Measurements from ENCODE around the gene C4A.
"Not testable (repeated sequence)": the region's sequence is repeated elsewhere in the genome, so short reads cannot be mapped to it uniquely, and the experiment has no call there.

C4A gene

DNA sequence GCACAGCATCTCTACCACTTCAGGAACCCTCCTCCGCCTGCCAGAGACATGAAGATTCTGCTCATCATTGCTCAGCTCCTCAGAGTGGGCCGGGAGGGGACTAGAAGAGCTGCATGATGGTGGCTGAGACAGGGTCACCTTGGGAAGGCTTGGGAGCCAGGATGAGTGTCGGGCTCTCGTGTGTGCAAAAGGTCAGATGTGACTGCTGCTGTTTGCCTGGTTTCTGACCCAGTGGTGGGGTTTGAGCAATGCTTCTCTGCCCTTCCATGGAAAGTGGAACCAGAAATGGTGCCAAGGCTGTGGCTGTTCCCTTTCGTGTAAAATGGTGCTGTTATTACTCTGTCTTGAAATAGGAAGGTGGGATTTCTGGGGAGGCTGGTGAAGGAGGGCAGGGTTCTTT lies 859 bp upstream of the C4A start:
- not testable (repeated sequence) for DNase-seq (ENCODE audit: low read depth)

DNA sequence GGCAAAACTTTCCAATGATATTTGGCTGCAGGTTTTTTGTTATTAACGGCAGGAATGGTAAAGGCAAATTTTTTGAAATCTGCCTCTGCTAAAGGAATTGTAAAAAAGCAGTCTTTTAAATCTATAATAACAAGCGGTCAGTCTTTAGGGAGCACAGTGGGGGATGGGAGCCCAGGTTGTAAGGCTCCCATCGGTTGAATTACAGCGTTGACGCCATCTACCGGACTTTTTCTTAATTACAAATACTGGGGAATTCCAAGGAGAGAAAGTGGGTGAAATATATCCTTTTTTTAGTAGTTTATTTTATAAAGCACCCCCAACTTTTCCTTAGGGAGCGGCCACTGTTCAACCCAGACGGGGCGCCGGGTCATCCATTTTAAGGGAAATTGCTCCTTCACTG lies 7.5 kb downstream of the C4A start:
- DNase-seq (ENCODE audit: low read depth), result not testable (repeated sequence)

DNA sequence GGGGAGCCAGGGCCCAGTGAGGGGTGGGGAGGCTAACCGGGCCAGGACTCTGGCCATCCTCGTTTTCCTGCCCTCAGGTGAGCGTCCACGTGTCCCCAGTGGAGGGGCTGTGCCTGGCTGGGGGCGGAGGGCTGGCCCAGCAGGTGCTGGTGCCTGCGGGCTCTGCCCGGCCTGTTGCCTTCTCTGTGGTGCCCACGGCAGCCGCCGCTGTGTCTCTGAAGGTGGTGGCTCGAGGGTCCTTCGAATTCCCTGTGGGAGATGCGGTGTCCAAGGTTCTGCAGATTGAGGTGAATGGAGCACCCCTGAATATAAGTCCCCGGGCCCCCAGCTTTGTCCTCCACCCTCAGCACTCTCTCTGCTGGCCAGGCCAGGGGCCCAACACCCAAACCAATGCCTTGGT lies 12.6 kb downstream of the C4A start:
- not testable (repeated sequence) for DNase-seq (ENCODE audit: low read depth)

DNA sequence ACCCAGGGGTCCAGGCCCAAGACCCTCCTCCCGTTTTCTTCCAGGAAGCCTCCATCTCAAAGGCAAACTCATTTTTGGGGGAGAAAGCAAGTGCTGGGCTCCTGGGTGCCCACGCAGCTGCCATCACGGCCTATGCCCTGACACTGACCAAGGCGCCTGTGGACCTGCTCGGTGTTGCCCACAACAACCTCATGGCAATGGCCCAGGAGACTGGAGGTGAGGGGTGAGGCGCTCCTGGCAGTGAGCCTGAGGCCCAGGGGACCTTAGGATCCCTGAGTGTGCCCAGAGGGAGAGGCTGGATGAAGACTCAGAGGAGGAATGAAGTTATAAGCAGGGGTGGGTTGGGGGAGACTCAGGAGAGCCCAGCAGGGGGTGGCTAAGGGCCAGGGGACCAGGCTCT lies 14.5 kb downstream of the C4A start:
- DNase-seq (ENCODE audit: low read depth), result not testable (repeated sequence)

DNA sequence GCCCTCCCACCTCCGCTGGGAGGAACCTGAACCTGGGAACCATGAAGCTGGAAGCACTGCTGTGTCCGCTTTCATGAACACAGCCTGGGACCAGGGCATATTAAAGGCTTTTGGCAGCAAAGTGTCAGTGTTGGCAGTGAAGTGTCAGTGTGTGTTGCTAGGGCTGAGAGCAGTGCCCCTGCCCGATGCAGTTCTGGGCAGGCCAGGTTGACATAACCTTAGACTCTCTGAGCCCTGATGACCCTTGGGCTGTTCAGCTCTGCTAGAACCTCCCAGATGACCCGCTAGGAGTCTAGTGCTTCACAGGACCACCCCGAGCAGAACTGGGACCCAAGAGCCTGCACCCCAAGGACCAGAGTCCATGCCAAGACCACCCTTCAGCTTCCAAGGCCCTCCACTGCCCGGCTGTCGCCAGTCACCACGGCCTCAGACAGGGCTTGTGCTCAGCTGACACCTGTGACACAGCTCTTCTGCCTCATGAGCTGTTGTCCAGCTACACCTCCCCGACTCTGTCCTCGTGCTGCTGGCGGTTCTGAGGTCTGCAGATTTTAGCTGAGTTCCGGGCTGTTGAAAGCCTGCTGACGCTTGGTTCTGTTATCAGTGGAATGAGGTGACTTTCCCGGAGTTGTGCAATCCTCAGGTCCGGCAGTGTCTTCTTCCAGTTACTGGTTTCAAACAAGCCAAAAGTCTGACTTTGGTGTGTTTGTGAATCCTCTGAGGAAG lies 20.9 kb downstream of the C4A start:
- not testable (repeated sequence) for DNase-seq (ENCODE audit: low read depth)

DNA sequence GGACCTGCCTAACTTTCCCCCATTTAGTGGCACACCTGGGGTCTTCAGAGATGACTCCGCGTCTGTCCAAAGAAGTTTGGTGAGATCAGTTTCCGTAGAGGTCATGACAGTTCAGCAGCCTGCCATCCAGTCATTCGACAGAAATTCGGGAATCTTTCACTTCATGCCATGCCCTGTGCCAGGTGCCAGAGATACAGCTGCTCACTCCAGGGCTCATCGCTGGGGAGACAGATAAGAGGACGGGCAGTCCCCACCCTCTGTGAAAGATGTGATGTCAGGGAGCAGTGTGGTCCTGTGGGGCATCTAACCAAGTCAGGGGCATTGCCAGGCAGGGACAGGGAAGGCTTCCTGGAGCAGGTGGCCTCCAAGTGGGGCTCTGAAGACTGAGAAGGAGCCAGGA lies 21.4 kb downstream of the C4A start:
- not testable (repeated sequence) for DNase-seq (ENCODE audit: low read depth)

DNA sequence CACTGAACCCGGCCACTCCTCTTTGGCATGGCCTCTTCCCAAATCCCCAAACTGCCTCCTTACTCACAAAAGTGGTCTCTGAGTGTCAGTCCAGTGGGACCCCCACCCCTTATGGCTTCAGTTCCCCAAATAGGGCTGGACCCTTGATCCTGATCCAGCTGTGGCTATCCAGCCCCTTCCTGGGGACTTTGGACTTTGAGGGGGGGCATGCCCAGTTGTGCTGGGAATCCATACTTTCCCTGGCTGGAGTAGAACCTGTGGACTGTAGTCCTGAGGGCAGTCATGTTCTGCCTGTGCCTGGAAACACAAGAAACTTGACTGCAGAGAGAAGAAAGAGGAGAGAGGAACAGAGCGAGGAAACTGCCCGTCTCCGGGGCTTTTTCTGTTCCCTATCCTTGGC lies 22.5 kb downstream of the C4A start:
- DNase-seq (ENCODE audit: low read depth), result not testable (repeated sequence)

DNA sequence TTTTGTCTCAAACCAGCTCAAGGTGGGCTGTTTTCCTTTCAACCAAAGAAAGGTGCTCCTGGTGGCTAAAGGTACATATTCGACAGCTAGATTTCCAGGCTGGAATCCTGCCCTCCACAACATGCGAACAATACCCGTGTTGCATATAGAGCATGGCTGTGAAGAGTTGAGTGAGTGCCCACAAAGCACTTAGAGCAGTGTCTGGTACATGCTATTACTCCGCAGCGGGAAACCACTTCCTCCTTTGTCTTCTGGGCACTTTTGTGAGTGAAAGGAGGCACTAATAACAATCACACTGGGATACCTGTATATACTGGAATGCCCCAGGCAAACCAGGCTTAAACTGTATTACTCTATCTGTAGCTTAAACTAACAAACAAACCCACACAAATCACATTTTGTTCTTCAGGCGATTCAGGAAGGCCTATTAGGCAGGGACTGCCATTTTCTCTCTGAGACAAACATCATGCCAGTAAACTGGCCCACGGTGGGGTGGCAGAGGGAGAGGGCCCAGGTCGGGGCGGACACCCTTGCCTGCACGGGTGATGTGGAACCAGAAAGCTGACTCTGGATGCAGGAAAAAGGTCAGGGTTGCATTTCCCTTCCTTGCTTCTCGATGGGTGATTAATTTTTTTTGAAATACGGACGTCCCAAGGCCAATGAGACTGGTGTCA lies 23.1 kb downstream of the C4A start:
- not testable (repeated sequence) for DNase-seq (ENCODE audit: low read depth)

DNA sequence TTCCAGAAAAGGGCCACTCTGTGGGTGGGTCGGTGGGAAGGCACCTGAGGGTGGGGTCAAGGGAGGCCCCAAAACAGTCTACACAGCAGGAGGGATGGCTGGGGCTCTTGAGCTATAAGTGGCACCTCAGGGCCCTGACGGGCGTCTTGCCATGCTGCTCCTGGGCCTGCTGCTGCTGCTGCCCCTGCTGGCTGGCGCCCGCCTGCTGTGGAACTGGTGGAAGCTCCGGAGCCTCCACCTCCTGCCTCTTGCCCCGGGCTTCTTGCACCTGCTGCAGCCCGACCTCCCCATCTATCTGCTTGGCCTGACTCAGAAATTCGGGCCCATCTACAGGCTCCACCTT lies 23.7 kb downstream of the C4A start:
- DNase-seq (ENCODE audit: low read depth), result not testable (repeated sequence)

DNA sequence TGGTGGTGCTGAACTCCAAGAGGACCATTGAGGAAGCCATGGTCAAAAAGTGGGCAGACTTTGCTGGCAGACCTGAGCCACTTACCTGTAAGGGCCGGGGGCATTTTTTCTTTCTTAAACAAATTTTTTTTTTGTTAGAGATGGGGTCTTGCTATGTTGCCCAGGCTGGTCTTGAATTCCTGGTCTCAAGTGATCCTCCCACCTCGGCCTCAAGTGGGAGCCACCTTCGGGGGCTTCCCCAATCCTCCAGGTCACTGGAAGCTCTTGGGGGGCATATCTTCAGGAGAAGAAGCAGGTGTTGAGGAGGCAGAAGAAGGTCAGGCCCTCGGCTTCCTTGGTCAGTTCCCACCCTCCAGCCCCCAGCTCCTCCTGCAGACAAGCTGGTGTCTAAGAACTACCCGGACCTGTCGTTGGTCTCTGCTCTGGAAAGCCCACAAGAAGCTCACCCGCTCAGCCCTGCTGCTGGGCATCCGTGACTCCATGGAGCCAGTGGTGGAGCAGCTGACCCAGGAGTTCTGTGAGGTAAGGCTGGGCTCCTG lies 24.2 kb downstream of the C4A start:
- not testable (repeated sequence) for DNase-seq (ENCODE audit: low read depth)

DNA sequence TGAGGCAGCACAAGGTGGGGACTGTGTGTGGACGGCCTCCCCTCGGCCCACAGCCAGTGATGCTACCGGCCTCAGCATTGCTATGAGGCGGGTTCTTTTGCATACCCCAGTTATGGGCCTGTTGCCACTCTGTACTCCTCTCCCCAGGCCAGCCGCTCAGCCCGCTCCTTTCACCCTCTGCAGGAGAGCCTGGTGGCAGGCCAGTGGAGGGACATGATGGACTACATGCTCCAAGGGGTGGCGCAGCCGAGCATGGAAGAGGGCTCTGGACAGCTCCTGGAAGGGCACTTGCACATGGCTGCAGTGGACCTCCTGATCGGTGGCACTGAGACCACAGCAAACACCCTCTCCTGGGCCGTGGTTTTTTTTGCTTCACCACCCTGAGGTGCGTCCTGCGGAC lies 25.2 kb downstream of the C4A start:
- DNase-seq (ENCODE audit: low read depth), result not testable (repeated sequence)

DNA sequence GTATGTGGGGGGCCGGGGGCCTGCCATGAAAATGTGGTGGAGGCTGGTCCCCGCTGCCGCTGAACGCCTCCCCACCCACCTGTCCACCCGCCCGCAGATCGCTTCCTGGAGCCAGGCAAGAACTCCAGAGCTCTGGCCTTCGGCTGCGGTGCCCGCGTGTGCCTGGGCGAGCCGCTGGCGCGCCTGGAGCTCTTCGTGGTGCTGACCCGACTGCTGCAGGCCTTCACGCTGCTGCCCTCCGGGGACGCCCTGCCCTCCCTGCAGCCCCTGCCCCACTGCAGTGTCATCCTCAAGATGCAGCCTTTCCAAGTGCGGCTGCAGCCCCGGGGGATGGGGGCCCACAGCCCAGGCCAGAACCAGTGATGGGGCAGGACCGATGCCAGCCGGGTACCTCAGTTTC lies 26.2 kb downstream of the C4A start:
- not testable (repeated sequence) for DNase-seq (ENCODE audit: low read depth)

DNA sequence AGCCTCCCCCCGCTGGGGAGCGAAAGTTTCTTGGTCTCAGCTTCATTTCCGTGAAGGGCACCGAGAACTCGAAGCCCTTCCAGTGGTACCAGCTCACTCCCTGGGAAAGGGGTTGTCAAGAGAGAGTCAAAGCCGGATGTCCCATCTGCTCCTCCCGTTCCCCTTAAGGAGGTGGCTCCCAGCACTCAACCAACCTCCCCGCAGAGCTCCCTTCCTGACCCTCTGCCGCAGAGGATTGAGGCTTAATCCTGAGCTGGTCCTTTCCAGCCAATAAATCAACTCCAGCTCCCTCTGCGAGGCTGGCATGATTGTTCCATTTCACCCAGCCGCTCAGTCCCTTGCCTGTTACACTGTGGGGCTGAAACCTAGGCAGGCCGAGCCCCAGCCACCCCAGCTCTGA lies 26.8 kb downstream of the C4A start:
- DNase-seq (ENCODE audit: low read depth), result not testable (repeated sequence)

DNA sequence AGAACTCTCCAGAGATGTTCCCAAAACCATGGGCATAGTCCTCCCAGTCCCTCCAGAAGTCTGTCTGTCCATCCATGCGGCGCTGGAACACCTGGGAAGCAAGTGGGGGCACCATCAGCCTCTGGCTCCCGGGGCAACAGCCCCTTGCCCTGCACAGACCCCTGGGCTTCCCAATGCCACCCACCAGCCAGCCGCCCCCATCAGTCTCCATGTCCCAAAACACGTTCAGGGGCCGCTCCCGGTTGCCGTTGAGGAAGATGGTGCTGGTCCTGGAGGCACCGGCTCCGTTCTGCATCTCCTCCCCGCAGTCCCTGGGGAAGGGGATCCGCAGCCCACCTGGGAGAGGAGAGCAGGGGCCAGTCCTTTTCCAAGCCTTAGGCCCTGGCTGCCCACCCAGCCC lies 27.7 kb downstream of the C4A start:
- DNase-seq (ENCODE audit: low read depth), result not testable (repeated sequence)

DNA sequence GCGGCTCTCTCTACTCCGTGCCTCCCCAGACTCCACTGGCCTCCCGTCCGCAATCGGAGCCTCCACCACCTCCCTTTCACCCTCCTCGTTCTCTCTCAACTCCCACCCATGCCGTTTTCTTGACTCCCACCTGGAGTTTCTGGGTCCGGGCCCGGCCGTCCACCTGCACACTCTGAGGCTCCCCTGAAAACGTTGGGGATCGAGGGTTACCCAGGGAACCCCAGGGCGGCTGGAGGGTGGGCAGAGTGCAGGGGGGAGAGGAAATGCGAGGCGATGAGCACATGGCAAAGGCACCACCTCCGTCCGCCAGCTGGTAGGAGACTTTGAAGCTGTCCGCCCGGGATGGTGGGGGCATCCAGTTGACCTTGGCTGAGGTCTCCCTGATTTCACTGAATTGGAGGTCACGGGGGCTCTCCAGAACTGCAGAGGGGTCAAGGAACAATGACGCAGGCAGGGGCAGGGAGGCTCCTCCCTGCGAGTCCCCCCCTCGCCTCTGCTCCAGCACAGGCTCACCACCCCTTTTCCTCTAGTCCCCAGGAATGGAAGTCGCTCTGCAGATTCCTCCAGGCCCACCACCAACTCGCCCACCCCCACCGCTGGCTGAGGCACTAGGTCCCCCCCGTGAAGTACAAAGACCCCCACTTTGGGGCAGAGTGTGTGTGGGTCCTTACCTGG lies 29.1 kb downstream of the C4A start:
- not testable (repeated sequence) for DNase-seq (ENCODE audit: low read depth)

DNA sequence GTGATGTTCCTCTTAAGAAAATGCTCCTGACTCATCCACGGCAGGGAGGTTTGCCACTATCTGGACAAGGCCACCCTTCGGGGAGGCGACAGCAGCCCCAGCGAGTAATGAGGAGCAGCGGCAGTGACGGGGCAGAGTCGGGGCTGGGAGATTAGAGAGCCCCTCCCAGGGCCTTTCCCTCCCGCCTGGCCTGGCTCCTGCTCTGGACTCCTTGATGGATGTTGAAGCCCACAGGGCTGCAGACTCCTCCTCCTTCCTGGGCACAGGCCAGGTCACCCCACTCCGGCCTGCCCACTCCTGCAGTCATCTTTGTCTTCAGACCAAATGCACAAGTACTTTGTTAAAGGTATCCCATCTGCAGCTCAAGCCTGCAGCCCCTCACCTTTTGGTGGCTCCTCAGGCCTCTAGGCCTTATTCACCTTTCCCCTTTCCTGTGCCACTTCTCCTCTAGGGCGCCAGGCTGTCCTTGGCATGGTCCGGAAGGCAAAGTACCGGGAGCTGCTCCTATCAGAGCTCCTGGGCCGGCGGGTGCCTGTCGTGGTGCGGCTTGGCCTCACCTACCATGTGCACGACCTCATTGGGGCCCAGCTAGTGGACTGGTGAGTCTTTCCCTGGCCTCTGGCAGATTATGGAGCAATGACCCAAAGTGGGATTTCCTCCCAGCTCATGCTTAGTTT lies 31.2 kb downstream of the C4A start:
- not testable (repeated sequence) for DNase-seq (ENCODE audit: low read depth)

DNA sequence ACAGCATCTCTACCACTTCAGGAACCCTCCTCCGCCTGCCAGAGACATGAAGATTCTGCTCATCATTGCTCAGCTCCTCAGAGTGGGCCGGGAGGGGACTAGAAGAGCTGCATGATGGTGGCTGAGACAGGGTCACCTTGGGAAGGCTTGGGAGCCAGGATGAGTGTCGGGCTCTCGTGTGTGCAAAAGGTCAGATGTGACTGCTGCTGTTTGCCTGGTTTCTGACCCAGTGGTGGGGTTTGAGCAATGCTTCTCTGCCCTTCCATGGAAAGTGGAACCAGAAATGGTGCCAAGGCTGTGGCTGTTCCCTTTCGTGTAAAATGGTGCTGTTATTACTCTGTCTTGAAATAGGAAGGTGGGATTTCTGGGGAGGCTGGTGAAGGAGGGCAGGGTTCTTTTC lies 31.9 kb downstream of the C4A start:
- not testable (repeated sequence) for DNase-seq (ENCODE audit: low read depth)

DNA sequence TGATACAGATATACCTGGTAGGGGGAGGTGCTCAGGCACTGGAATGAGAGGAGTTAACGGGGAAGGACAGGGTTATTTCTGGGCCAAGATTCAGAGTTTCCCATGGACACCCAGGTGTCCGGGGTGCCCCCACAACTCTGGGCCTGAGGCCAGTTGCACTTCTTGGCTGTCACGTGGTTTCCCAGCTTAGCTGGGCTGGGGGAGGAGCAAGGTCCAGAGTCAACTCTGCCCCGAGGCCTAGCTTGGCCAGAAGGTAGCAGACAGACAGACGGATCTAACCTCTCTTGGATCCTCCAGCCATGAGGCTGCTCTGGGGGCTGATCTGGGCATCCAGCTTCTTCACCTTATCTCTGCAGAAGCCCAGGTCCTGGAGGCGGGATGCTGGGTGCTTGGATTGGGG lies 32.7 kb downstream of the C4A start, which contains the start of gene C4B:
TSS of gene C4B (plus strand) at position 249 of the 400 bp plus-strand sequence. CDS start at position 300, 51 bp downstream.
- DNase-seq (ENCODE audit: low read depth), result not testable (repeated sequence)

DNA sequence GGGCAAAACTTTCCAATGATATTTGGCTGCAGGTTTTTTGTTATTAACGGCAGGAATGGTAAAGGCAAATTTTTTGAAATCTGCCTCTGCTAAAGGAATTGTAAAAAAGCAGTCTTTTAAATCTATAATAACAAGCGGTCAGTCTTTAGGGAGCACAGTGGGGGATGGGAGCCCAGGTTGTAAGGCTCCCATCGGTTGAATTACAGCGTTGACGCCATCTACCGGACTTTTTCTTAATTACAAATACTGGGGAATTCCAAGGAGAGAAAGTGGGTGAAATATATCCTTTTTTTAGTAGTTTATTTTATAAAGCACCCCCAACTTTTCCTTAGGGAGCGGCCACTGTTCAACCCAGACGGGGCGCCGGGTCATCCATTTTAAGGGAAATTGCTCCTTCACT lies 40.2 kb downstream of the C4A start:
- DNase-seq (ENCODE audit: low read depth), result not testable (repeated sequence)

DNA sequence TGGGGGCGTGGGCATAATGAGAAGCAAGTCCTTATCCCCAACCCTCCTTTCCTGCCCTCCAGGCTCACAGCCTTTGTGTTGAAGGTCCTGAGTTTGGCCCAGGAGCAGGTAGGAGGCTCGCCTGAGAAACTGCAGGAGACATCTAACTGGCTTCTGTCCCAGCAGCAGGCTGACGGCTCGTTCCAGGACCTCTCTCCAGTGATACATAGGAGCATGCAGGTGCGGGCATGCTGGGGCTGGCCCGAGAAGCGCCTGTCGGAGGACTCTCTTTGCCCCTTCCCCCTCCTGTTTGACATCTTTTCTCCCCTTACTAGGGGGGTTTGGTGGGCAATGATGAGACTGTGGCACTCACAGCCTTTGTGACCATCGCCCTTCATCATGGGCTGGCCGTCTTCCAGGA lies 46.8 kb downstream of the C4A start:
- DNase-seq (ENCODE audit: low read depth), result not testable (repeated sequence)

DNA sequence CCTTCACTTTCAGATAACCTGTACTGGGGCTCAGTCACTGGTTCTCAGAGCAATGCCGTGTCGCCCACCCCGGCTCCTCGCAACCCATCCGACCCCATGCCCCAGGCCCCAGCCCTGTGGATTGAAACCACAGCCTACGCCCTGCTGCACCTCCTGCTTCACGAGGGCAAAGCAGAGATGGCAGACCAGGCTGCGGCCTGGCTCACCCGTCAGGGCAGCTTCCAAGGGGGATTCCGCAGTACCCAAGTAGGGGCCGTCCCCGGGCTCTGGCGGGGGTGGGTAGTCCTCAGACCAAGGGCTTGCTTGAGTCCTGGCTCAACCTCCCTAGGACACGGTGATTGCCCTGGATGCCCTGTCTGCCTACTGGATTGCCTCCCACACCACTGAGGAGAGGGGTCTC lies 47.7 kb downstream of the C4A start:
- DNase-seq (ENCODE audit: low read depth), result not testable (repeated sequence)

Measured in stimulated activated CD8-positive, alpha-beta memory T cell treated with anti-CD3 and anti-CD28 coated beads, Interleukin-4, amount 100 ng/mL, for 24 hours (primary cell).